ENCODE results near the gene ICOSLG. TPM values are rescaled to one million over a fixed set of nuclear protein-coding genes. Genes with fewer than 3 reads are reported as not detected.

The ICOSLG gene
- total RNA-seq, 4 donors from 2014 or later: 1.7 to 9.1 (median 3.7) TPM

GRCh38 chr21:44272284-44272858 lies 31.6 kb upstream of the ICOSLG start:
- DNase-seq (ENCODE audit: low spot score): no peak
- ATAC-seq (ENCODE audit: low FRiP score): no peak
- TF ChIP-seq CTCF (IDR thresholded peaks at IDR 0.05): no peak

GRCh38 chr21:44271558-44272283 lies 31.0 kb upstream of the ICOSLG start:
- no peak for DNase-seq (ENCODE audit: low spot score)
- TF ChIP-seq CTCF (IDR thresholded peaks at IDR 0.05): no peak
- ATAC-seq (ENCODE audit: low FRiP score): no peak

- no peak for ATAC-seq (ENCODE audit: low FRiP score)
- DNase-seq (ENCODE audit: low spot score): no peak
- TF ChIP-seq CTCF (IDR thresholded peaks at IDR 0.05): no peak
These were observed 28.3 kb upstream of the ICOSLG start for GRCh38 chr21:44269090-44269489.

DNA sequence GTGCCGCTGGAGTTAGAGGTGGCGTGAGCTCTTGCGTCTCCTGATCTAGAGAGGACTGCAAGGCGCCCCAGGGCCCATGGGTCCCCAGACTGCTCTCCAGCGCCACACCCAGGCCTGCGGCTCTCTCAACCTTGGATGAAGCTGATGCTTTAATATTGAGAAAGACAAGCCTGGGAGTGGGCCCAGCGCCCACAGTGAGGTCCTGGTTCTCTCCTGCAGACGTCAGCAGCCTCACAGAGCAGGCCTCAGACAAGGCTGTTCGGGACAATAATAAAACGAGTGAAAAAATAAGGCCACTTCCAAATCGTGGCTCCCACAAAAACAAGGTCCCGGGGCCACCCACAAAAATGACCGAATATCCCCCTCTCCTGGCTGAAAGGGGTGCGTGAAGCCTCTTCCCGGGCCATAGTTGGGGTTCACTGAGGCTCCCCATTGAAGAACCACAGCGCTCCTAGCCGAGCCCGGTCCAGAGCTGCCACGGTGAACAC lies 27.0 kb upstream of the ICOSLG start:
- DNase-seq (ENCODE audit: low spot score): no peak
- TF ChIP-seq CTCF (IDR thresholded peaks at IDR 0.05): no peak
- no peak for ATAC-seq (ENCODE audit: low FRiP score)

GRCh38 chr21:44265734-44266270 lies 25.1 kb upstream of the ICOSLG start:
- TF ChIP-seq CTCF (IDR thresholded peaks at IDR 0.05): no peak
- ATAC-seq (ENCODE audit: low FRiP score) (no peak), DNase-seq (ENCODE audit: low spot score) (no peak)

GRCh38 chr21:44263768-44264167 lies 23.0 kb upstream of the ICOSLG start:
- no peak for DNase-seq (ENCODE audit: low spot score)
- ATAC-seq (ENCODE audit: low FRiP score): no peak
- no peak for TF ChIP-seq CTCF (IDR thresholded peaks at IDR 0.05)

Measured in omental fat pad (tissue), 4 donors.